K562 (cell line): ENCODE measurements around the gene RNF180. TPM values are rescaled to one million over a fixed set of nuclear protein-coding genes. Genes with fewer than 3 reads are reported as not detected.

Experiments used
- ATAC-seq: fragments of 200-7000 bp; cut with Tn5 transposase; 3 replicates; pipeline ENCODE4 v1.9.1; 2020; ENCODE audit warnings: moderate library complexity
- BruUV-seq: library from RNA; stranded (reverse); fragments of 400-500 nt; replicated peaks from 2 replicates; lab custom pipeline; 2021; lab: Mats Ljungman, UMichigan
- CTCF ChIA-PET: fragments of 300-600 bp; formaldehyde crosslinking; extraction: SDS; loops from one replicate; lab custom pipeline; 2021; ENCODE audit warnings: low intra/inter-chr PET ratio; lab: Yijun Ruan, JAX
- POLR2A ChIA-PET: fragments of 300-600, 350-650 bp; sonication (Branson Sonifier 250); formaldehyde crosslinking; extraction: SDS; loops from one replicate; lab custom pipeline; 2021; ENCODE audit warnings: antibody characterized with exemption, inconsistent platforms; lab: Yijun Ruan, JAX
- DNase-seq, 4 experiments: peaks; one replicate each; pipeline versions ENCODE4 v3.0.0 to v3.0.0-alpha.2; 2011 to 2018; ENCODE audit warnings: low spot score in 3 of 4, mixed read lengths in 3 of 4; ENCODE audit errors: extremely low read depth in 1 of 4
- FAIRE-seq: peaks from 2 replicates; lab custom pipeline; 2011; peaks lifted over from hg19 to GRCh38; lab: Jason Lieb, UNC
- H2AFZ ChIP-seq: 2 replicates; pipeline ENCODE4 v1.6.0; 2011; ENCODE audit warnings: low read depth, low read length, control low read depth, inconsistent platforms
- H3K27ac ChIP-seq: fragments of 200-600 bp; 3 replicates; pipeline ENCODE4 v1.8.0; 2011; ENCODE audit warnings: low read depth, mild to moderate bottlenecking, control low read depth, inconsistent platforms, low read length, moderate library complexity, mixed read lengths; ENCODE audit errors: extremely low read depth
- H3K27me3 ChIP-seq, 2 experiments: fragments of 300-600 bp in 1 of 2; 2 replicates in 1 of 2; 3 replicates in 1 of 2; pipeline versions ENCODE4 v1.6.0 to v1.8.0; 2011; ENCODE audit warnings: inconsistent platforms in 2 of 2, low read length in 2 of 2, mild to moderate bottlenecking in 1 of 2, mixed read lengths in 1 of 2, moderate library complexity in 1 of 2; ENCODE audit not compliant: control insufficient read depth in 2 of 2, insufficient read depth in 2 of 2
- H3K36me3 ChIP-seq: fragments of 300-600 bp; 3 replicates; pipeline ENCODE4 v1.8.0; 2011; ENCODE audit warnings: mild to moderate bottlenecking, low read length, inconsistent platforms; ENCODE audit not compliant: control insufficient read depth, insufficient read depth
- H3K4me1 ChIP-seq, 2 experiments: fragments of 200-600 bp in 1 of 2; replicated peaks in 1 of 2; 2 replicates in 1 of 2; 3 replicates in 1 of 2; pipeline versions ENCODE4 v1.5.1 to v1.8.0; 2011; ENCODE audit warnings: inconsistent platforms in 2 of 2, low read length in 2 of 2, mild to moderate bottlenecking in 1 of 2, mixed read lengths in 1 of 2, moderate library complexity in 1 of 2; ENCODE audit not compliant: control insufficient read depth in 2 of 2, insufficient read depth in 2 of 2
- H3K4me2 ChIP-seq: 2 replicates; pipeline ENCODE4 v1.6.1; 2011; ENCODE audit warnings: low read length, control low read depth, inconsistent platforms, mixed read lengths; ENCODE audit not compliant: insufficient read depth
- H3K4me3 ChIP-seq: fragments of 200-600 bp; sonication (generic), shearing (Covaris generic); 2 replicates; pipeline ENCODE4 v1.5.1; 2016; ENCODE audit warnings: control low read depth, inconsistent platforms
- H3K79me2 ChIP-seq: fragments of 200-600 bp; 3 replicates; pipeline ENCODE4 v1.8.0; 2011; ENCODE audit warnings: low read length, inconsistent platforms; ENCODE audit not compliant: control insufficient read depth, insufficient read depth
- H3K9ac ChIP-seq, 2 experiments: 2 replicates each; pipeline versions ENCODE4 v1.6.0 to v1.6.1; 2011; ENCODE audit warnings: low read depth in 2 of 2, low read length in 2 of 2, control low read depth in 1 of 2, inconsistent platforms in 1 of 2, mild to moderate bottlenecking in 1 of 2, mixed read lengths in 1 of 2; ENCODE audit not compliant: insufficient read depth in 1 of 2
- H3K9me1 ChIP-seq: one replicate; pipeline ENCODE4 v1.6.0; 2011; ENCODE audit warnings: inconsistent platforms, mild to moderate bottlenecking, low read length, moderate library complexity; ENCODE audit not compliant: control insufficient read depth, insufficient read depth
- H3K9me3 ChIP-seq: replicated peaks from 2 replicates; pipeline ENCODE4 v1.5.1; 2011; ENCODE audit warnings: low read depth, low read length, inconsistent platforms; ENCODE audit not compliant: control insufficient read depth, insufficient read depth
- H4K20me1 ChIP-seq: replicated peaks from 2 replicates; pipeline ENCODE4 v1.6.1; 2011; ENCODE audit warnings: low read length, inconsistent platforms, mixed read lengths; ENCODE audit not compliant: control insufficient read depth, insufficient read depth
- CTCF ChIP-seq, 3 experiments: IDR thresholded peaks in 2 of 3; conservative IDR thresholded peaks in 1 of 3; 2 replicates each; pipeline ENCODE4 v1.5.1; 2011 to 2012; ENCODE audit warnings: low read length in 3 of 3, mild to moderate bottlenecking in 3 of 3, control low read depth in 2 of 3, improper control_type of control experiment in 1 of 3, inconsistent platforms in 1 of 3, low read depth in 1 of 3, mixed read lengths in 1 of 3, moderate library complexity in 1 of 3; ENCODE audit not compliant: insufficient read depth in 2 of 3
- E4F1 ChIP-seq: fragments of 250-450 bp; sonication (Bioruptor Pico); IDR thresholded peaks from 2 replicates; pipeline ENCODE4 v1.5.0; 2021; ENCODE audit warnings: mild to moderate bottlenecking, borderline replicate concordance
- GABPB1 ChIP-seq: sonication (generic); formaldehyde crosslinking; IDR thresholded peaks from 2 replicates; pipeline ENCODE4 v1.8.0; 2022; ENCODE audit warnings: mild to moderate bottlenecking, missing genetic modification reagents
- RAD21 ChIP-seq, 2 experiments: fragments of 250-450 bp in 1 of 2; fragments of 450-650 bp in 1 of 2; sonication (Bioruptor Pico) in 1 of 2; formaldehyde crosslinking in 1 of 2; IDR thresholded peaks in 1 of 2; conservative IDR thresholded peaks in 1 of 2; 2 replicates each; pipeline versions ENCODE4 v1.4.0 to v1.8.0; 2020 to 2022; ENCODE audit warnings: mild to moderate bottlenecking in 2 of 2, moderate library complexity in 1 of 2
- SMC3 ChIP-seq: conservative IDR thresholded peaks from 2 replicates; pipeline ENCODE4 v1.6.1; 2011; ENCODE audit warnings: low read depth, low read length, improper control_type of control experiment; ENCODE audit not compliant: insufficient read depth
- WGBS: fragments of 100-300 bp; shearing (Covaris generic); methylation state at CpG from one replicate; pipeline ENCODE4 v1.1.6; 2016; ENCODE audit warnings: low coverage, mixed read lengths; ENCODE audit not compliant: insufficient coverage; ENCODE audit errors: missing lambda C conversion rate; 5-methylcytosine and 5-hydroxymethylcytosine counted together
- in situ Hi-C: fragments of 300-500 bp; cut with MboI; formaldehyde crosslinking; loops from 4 replicates; pipeline ENCODE4 v1.15.0; 2018; ENCODE audit warnings: inconsistent platforms, mixed read lengths
- intact Hi-C: fragments of 100-400 bp; cut with micrococcal nuclease; formaldehyde crosslinking; loops from 2 replicates; pipeline ENCODE4 v1.14.2; 2022
- polyA plus RNA-seq, 8 experiments: library from polyadenylated mRNA; depleted of rRNA in 4 of 8; stranded (reverse) in 5 of 8; unstranded in 3 of 8; fragments of >200 nt; fragmentation: Nextera tagmentation in 2 of 8; fragmentation: Illumina TruSeq in 1 of 8; extraction: Ambion mirVana in 2 of 8; extraction: Trizol in 1 of 8; gene quantifications; 2 replicates each; pipeline versions ENCODE4 v1.2.1 to v1.2.3, GENCODE V29; 2011 to 2014; ENCODE audit warnings: inconsistent platforms in 1 of 8, missing spikeins in 1 of 8
- total RNA-seq, 7 experiments: library from RNA; depleted of rRNA in 6 of 7; stranded (reverse); fragments of >200 nt in 6 of 7; fragmentation: Illumina TruSeq in 2 of 7; extraction: Trizol in 2 of 7; gene quantifications; 2 replicates each; pipeline versions ENCODE4 v1.2.1 to v1.2.3, GENCODE V29; 2011 to 2021; ENCODE audit warnings: low replicate concordance in 1 of 7
- TF ChIP-seq, protein P1 (sequence below), 2 experiments: fragments of 450-650 bp; IDR thresholded peaks; 2 replicates each; pipeline ENCODE4 v1.6.1; 2016

Gene RNF180
- total and polyA plus RNA-seq, 9 of the 15 experiments (the other 6 are each of a cell fraction or from before 2014, with no cell fraction given) = 0.05 TPM; not detected in 8

DNA sequence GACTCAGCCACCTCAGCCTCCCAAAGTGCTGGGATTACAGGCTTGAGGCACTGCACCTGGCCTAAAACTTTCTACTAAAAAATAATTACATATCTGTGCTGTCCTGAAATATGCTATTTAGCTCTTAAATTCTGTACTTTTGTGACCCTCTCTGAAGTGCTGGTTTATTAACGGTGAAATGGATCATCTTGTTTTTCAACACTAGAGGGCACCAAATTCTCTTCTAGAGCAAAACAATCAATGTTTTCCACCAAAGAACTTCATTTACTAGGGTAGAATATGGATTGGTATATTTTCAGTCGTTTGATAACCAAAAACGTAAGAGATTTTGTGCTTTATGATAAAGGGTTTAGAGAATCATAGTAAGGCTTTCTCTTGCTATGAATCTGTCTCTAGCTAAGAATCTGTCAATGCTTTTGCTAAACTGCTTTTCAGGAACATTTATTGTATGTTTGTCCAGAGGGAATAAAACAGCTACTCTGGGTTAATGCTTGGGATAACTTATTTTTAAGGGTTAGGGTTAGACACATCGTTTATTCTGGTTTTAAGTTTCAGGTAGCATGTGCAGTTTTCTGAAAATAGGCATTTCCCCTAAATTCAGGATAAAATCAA lies 63.6 kb downstream of the RNF180 start:
- in situ Hi-C loops (loop anchor here (25.0 kb wide), 1 partner anchor 558 kb away; no protein-coding TSS in a partner anchor), intact Hi-C loops (loop anchor here (1.0 kb wide), 1 partner anchor 381 kb away; no protein-coding TSS in a partner anchor)
- Histone ChIP-seq H2AFZ (no peak overlapping the region), H3K79me2 (no peaks in the 10 kb centered on the region), H3K4me3 (no peak overlapping the region), H3K27ac (no peak overlapping the region), H3K36me3 (no peaks in the 10 kb centered on the region), H3K27me3 (no peaks in the 10 kb centered on the region), H4K20me1 (no peaks in the 10 kb centered on the region), H3K4me2 (no peak overlapping the region), H3K9me1 (no peaks in the 10 kb centered on the region), H3K9ac (no peak overlapping the region), H3K9me3 (no peaks in the 10 kb centered on the region), H3K4me1 (no peaks in the 10 kb centered on the region)
- ATAC-seq (0 out of 3 replicates have a peak, but pooled peaks have one; percentile 33), DNase-seq (peak; percentile 8 to 36 (median 24)), FAIRE-seq (peak; percentile 61)
- ChIA-PET CTCF (interaction anchor here (1.1 kb wide), 1 partner anchor 408 kb away, joined by 3 read pairs; no protein-coding TSS in a partner anchor), POLR2A (interaction anchor here (0.8 kb wide), 1 partner anchor 119 kb away, joined by 3 read pairs; no protein-coding TSS in a partner anchor)
- WGBS = 0% methylated on average over 4 of the region's 4 CpGs
- no TSS peak for BruUV-seq
- TF ChIP-seq, protein P1, sequence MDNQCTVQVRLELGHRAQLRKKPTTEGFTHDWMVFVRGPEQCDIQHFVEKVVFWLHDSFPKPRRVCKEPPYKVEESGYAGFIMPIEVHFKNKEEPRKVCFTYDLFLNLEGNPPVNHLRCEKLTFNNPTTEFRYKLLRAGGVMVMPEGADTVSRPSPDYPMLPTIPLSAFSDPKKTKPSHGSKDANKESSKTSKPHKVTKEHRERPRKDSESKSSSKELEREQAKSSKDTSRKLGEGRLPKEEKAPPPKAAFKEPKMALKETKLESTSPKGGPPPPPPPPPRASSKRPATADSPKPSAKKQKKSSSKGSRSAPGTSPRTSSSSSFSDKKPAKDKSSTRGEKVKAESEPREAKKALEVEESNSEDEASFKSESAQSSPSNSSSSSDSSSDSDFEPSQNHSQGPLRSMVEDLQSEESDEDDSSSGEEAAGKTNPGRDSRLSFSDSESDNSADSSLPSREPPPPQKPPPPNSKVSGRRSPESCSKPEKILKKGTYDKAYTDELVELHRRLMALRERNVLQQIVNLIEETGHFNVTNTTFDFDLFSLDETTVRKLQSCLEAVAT (IDR thresholded peaks at IDR 0.05) = no peak
- no peak for TF ChIP-seq E4F1 (CRISPR knock-in tag)
- TF ChIP-seq CTCF (IDR thresholded peaks at IDR 0.05 in 2 of 3, conservative IDR thresholded peaks at IDR 0.05 in 1 of 3; ENCODE audit: insufficient read depth in 2 of 3, low read depth in 1 of 3, low read length in 3 of 3) = peak; percentile 18 to 54 (median 33); a peak in 3 of 6 replicates
- TF ChIP-seq SMC3 = 0 out of 2 replicates have a peak, but pooled peaks have one; percentile 8
- peak; percentile 23 to 61; a peak in 3 of 4 replicates for TF ChIP-seq RAD21 (CRISPR knock-in tag; conservative IDR thresholded peaks at IDR 0.05 in 1 of 2, IDR thresholded peaks at IDR 0.05 in 1 of 2)
- TF ChIP-seq GABPB1 (CRISPR knock-in tag) = no peak
